HG02973 (cell line): ENCODE results near the gene TTC27.

Source experiments
- ATAC-seq: cut with Tn5 transposase; IDR thresholded peaks from one replicate; pipeline ENCODE4 v1.9.1; 2021; ENCODE audit warnings: moderate library complexity; ENCODE audit not compliant: unreplicated experiment

Gene TTC27

GRCh38 chr2:32804205-32804604 lies 176.4 kb downstream of the TTC27 start:
- ATAC-seq = no peak

DNA sequence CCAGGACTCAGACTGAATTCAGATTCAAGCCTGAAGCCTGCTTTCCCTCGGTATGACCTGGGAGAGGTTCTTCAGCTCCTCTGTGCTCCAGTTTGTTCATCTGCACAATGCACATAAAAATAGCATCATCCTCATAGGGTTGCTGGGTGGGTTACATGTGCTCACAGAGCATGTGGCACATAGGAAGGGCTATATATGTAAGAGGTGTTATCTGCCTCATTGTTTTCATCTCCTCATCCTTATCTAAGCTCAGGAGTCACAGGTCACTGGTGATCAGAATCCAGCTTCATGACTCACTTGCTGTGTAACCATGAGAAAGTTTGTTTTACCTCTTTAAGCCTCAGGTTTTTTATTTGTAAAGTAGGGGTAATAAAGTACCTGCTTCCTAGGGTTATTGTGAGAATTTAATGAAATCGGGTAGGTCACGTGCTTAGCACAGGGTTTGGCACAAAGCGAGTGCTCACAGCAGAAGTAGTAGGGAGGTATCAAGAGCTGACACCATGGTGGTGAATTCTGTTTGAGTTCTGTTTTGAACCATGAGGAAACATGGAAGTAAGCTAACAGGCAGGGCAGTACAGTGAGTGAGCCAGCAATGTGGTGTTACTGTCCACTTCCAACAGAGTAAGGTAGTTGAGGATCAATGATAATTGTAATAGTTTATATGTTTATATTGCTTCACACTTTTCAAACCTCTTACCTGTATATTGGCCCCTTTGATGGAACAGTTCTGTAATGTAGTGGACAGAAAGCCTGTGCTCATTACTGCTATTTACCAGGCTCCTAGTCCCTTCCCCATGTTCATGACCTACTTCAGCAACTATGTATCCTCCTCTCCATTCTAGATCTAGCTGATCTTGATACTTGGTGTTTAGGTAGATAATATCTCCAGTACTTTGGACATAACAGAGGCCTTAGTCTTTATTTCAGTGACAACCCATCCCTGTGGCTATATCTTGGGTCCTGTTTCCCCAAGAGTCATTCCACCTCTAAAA lies 177.6 kb downstream of the TTC27 start:
- ATAC-seq = no peak

GRCh38 chr2:32806857-32807256 lies 179.0 kb downstream of the TTC27 start:
- ATAC-seq = no peak

DNA sequence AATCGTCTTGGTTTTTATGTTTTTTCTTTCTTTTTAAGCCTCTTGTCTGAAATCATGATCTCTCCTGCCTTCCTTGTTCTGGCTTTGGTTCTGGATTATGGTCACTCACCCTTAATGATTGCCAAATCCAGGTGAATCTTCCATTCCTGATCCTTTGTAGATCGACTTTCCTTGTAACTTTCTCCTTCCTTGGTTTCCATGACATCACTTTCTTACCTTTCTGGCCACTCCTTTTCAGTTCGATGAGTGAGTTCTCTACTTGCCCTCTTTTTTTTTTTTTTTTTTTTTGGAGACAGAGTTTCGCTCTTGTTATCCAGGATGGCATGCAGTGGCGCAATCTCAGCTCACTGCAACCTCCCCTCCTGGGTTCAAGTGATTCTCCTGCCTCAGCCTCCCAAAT lies 179.8 kb downstream of the TTC27 start:
- no peak for ATAC-seq

DNA sequence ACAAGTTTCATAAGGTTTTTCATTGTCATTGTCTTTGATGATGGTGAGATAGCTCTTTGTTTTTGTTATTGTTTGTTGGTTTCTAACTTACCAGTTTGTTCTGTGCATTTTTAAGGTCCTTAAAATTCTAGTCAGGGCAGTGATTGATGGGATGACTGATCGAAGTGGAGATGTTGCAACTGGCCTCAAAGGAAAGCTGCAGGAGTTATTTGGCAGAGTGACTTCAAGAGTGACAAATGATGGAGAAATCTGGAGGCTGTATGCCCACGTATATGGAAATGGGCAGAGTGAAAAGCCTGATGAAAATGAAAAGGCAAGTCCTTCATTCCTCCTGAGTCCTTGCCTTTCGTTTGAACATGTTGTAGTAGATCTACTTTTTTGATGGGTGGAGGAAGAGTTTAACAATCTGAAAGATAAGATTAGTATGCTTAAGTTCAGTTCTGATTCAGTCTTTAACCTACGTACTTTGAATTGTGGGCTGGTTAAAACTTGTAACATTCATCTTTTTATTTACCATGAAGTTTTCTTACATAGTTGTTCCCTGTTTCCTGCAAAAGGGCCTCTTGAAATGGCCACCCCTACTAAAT lies 183.2 kb downstream of the TTC27 start:
- ATAC-seq = no peak

- no peak for ATAC-seq
These were observed 183.8 kb downstream of the TTC27 start for GRCh38 chr2:32811696-32812095.

- no peak for ATAC-seq
These were observed 184.5 kb downstream of the TTC27 start for GRCh38 chr2:32812316-32812715.

DNA sequence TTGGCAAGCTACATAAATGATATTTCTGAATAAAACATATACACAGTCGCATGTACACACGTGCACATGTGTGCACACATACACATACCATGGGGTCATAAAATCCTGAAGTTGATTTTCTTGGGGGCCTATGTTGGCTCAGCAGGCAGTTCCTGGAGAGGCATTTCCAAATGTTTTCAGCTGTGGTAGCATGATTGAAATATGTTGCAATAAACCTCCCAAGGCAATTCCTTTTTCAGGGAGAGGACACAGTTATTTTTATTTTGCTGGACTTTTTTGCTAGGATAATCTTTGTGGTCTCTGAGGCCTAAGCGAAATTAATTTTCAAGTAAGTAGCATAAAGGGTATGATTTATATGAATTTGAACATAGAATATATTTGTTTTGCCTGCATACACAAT lies 192.2 kb downstream of the TTC27 start:
- no peak for ATAC-seq

DNA sequence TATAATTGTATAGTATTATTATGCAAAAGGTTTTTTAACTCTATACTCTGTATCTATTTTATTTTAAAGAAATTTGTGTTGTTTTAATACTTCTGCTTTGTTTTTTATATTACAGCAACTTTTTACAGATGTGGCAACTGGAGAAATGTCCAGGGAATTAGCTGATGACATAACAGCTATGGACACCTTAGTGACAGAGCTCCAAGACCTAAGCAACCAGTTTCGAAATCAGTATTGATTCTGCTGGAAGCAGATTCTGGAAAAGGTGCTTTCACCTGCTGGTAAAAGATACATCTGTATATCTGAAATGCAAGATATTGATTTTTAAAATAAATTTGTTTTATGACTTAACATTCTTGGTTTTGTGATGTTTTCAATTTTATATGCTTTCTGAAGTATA lies 192.9 kb downstream of the TTC27 start:
- no peak for ATAC-seq

DNA sequence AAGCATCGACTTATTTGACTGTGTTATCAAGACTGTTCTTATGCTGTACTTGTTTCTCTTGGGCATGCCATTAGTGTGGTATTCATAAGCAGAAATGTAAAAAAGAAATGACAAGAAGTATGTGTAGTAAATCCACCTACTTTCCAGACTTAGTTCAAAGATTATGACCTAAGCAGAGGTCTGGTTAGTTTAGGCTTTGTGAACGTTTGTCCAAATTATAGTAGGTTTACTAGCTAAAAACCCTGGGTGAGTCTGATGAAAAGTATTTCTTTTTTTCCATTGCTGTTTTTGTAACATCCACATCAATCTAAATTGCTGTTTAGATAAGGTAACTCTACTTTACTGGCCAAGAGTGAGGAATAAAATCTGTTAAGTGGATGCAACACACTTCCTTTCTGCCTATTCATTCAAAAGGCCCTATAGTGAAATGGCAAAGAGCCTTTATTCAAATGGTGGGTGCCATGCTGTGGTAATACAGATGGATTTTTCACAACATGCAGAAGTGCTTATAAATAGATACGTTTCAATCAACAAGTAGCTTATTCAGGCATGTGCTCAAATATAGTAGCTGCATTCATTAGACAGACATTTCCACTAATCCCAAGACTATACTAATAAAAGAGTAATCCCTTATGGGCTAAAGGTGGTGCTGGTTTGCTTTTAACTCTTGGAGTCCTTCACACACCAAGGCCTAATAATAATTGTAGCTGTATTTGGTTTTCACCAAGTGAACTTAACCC lies 196.4 kb downstream of the TTC27 start:
- ATAC-seq = no peak

- no peak for ATAC-seq
These were observed 197.5 kb downstream of the TTC27 start for GRCh38 chr2:32825291-32825712.

GRCh38 chr2:32830196-32830595 lies 202.3 kb downstream of the TTC27 start:
- no peak for ATAC-seq

DNA sequence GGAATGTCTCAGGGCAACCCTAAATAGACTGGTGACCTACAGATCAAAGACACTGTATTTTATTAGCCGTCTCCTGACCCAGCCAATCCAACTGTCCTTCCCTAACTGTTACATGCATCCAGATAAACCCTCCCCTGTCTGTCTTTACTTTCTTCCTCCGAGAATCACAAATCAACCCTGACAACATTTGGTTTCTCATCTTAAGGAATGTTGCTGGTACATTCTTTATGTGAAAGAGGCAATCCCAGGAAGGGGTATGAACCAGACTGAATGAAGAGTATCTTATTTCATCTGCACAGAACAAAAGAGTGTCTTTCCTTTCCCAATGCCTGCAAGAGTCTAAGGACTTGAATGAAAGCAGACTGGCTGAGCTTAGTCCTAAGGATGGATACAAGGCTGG lies 205.0 kb downstream of the TTC27 start:
- ATAC-seq = no peak

DNA sequence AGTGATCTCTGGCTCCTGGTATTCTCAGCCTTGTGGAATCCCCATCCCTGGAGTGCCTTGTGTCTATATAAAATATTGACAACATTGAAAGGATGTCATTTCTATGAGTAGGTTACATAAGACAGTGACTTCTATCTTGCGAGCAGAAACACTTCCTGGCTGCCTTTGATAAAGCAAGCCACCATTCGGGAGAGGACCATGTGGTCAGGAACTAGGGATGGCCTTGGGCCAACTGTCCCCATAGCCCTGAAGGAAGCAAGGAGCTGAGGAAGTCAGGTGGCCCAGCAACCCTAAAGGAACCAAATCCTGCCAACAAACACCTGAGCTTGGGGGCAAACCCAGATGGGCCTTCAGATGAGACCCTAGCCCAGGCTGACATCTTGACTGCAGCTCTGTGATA lies 205.9 kb downstream of the TTC27 start:
- ATAC-seq = no peak

GRCh38 chr2:32835148-32835547 lies 207.3 kb downstream of the TTC27 start:
- ATAC-seq = no peak

GRCh38 chr2:32836933-32837332 lies 209.1 kb downstream of the TTC27 start:
- ATAC-seq = no peak

DNA sequence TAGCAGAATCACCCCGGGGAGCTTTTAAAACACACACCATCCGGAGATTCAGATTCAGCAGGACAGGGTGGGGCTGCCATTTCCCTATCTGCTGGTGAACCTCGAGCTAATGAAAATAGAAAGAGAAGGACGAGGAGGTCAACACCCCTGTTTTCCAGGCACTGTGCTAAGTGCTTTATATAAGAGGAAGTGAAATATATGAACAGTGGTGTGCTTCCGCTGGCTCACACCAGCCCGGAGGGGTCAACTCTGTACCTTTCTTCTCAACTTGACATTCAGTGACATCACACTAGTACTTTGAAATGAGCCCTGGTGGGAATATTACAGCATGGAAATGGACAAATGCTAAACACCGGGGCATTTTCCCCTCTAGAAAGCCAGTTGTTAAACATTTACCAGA lies 210.6 kb downstream of the TTC27 start:
- ATAC-seq = no peak

DNA sequence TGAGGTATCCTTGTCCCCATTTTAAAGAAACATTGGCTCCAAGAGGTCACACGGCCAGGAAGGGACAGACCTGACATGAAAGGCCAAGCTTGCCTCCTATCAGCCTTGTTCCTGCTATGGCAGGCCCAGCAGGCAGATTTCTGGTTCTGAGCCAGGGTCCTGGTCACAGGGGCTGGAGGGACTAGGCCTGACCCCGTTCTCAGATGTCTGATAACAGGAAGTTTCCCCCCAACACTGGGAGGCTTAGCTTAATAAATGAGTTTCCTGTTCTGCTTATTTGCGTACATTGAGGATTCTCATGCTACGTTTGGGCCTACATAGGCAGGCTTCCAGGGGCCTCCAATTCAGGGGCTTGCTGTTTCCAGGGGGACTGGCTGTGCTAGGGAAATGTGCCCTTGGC lies 211.1 kb downstream of the TTC27 start:
- no peak for ATAC-seq

DNA sequence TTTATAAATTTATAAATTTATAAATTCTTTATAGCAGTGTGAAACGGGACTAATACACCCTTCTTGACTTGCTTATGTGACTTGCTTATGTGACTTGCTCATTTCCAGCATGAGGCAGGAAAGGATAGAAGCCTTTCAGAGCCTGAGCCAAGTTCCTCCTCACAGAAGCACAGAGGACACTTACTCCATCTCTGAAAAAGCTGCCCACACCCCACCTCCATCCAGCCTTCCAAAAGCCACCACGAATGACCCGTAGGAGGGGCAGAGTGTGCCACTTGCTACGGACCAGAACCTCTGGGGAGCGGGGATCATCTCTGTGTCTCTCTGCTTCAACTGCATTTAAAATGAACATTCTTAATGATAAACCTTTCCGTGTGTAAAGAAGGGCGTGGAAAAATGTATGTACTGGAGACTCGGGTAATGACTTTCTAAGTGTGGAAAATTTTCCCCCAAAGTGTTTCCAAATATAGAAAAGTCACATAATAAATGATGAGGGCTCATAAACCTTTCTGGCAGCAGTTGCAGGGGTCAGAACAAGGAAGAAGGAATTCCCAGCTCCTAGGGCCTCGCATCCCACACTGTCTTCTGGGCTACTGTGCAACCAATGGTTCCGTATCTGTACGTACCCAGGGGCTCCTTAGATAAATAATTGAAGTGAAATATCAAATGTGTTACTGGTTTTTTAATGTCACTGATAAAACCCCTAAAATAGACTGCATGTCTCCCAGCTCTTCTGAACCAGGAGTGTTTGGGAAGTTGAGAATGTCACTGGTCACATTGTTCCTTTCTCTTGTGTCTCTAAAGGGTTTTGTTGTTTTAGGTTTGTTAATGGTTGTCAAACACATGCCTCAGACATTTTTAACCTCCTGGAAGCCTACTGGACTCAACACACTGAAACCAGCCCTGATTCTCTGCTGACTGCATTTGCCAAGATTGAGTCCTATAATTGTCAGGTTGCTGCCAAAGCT lies 214.4 kb downstream of the TTC27 start:
- ATAC-seq = no peak

DNA sequence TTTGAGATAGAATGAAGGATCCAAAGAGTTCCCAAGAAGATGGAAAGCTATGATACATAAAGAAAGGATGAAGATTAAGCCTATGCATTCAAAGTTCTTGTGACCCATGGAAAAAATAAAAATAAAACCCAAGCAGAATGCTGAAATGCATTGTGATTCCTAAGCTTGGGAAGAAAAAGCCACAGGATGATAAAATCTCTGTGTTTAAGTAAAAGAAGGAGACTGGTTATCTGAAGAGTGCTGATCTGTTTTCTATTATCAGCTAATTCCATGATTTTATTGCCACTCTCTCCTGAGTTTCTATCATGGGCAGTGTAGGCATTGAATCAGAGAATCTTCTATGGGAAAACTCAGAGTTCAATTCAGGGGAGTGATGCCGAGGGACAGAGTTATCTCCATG lies 215.8 kb downstream of the TTC27 start:
- ATAC-seq = no peak

DNA sequence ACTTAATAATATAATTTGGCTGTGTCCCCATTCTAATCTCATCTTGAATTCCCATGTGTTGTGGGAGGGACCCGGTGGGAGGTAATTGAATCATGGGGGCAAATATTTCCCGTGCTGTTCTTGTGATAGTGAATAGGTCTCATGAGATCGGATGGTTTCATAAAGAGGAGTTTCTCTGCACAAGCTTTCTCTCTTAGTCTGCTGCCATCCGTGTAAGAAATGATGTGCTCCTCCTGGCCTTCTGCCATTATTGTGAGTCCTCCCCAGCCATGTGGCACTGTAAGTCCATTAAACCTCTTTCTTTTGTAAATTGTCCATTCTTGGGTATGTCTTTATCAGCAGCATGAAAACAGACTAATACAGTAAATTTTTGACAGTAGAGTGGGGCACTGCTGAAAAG lies 216.4 kb downstream of the TTC27 start:
- ATAC-seq = no peak
